HG02763 (cell line): Measurements from ENCODE around the gene SNUPN.

Experiments
- ATAC-seq: cut with Tn5 transposase; IDR thresholded peaks from one replicate; pipeline ENCODE4 v1.9.1; 2021; ENCODE audit warnings: mild to moderate bottlenecking, moderate library complexity; ENCODE audit not compliant: unreplicated experiment

The SNUPN gene

GRCh38 chr15:75625542-75626347, at the start of gene SNUPN:
Gene SNUPN, minus strand, starts transcription at chr15:75625725. Its CDS starts 4,674 bp downstream, at chr15:75621051.
- ATAC-seq, result peak; percentile 71

GRCh38 chr15:75674366-75674765, 48.8 kb upstream of the SNUPN start:
- no peak for ATAC-seq

GRCh38 chr15:75673426-75674235, 48.1 kb upstream of the SNUPN start:
- no peak for ATAC-seq

- ATAC-seq, result no peak
Observed at GRCh38 chr15:75672646-75673425, 47.3 kb upstream of the SNUPN start.

- ATAC-seq, result no peak
Observed at GRCh38 chr15:75671730-75672602, 46.4 kb upstream of the SNUPN start.

- ATAC-seq, result no peak
Observed at GRCh38 chr15:75669879-75670212, 44.3 kb upstream of the SNUPN start.

GRCh38 chr15:75669191-75669878, 43.8 kb upstream of the SNUPN start:
- ATAC-seq, result no peak

GRCh38 chr15:75666823-75667501, 41.4 kb upstream of the SNUPN start:
- ATAC-seq, result no peak

- ATAC-seq, result no peak
Observed at GRCh38 chr15:75663931-75664421, 38.5 kb upstream of the SNUPN start.

GRCh38 chr15:75662823-75663519, 37.4 kb upstream of the SNUPN start:
- ATAC-seq, result no peak

GRCh38 chr15:75661756-75662140, 36.2 kb upstream of the SNUPN start:
- no peak for ATAC-seq

GRCh38 chr15:75661100-75661755, 35.7 kb upstream of the SNUPN start:
- no peak for ATAC-seq

GRCh38 chr15:75659928-75660645, 34.6 kb upstream of the SNUPN start:
- no peak for ATAC-seq

GRCh38 chr15:75659141-75659771, 33.7 kb upstream of the SNUPN start:
- ATAC-seq, result no peak

GRCh38 chr15:75656813-75657212, 31.3 kb upstream of the SNUPN start:
- no peak for ATAC-seq

- ATAC-seq, result no peak
Observed at GRCh38 chr15:75656331-75656730, 30.8 kb upstream of the SNUPN start.

- no peak for ATAC-seq
Observed at GRCh38 chr15:75655931-75656330, 30.4 kb upstream of the SNUPN start.
